ENCODE results near the gene GARIN3. TPM values are rescaled to one million over a fixed set of nuclear protein-coding genes. Genes with fewer than 3 reads are reported as not detected.
"Not testable (repeated sequence)": the region's sequence is repeated elsewhere in the genome, so short reads cannot be mapped to it uniquely, and the experiment has no call there.

The GARIN3 gene
- total RNA-seq, 1 donor, result not detected

- DNase-seq (ENCODE audit: low read depth), result no peak
- TF ChIP-seq CTCF (IDR thresholded peaks at IDR 0.05; ENCODE audit: insufficient read depth, low read depth, low read length), result no peak
- no peak overlapping the region for H3K4me3 ChIP-seq (ENCODE audit: low read depth, low read length)
Measured at GRCh38 chr5:157193699-157194424, 27.8 kb upstream of the GARIN3 start.

GRCh38 chr5:157189223-157189622, 23.2 kb upstream of the GARIN3 start:
- no peak for TF ChIP-seq CTCF (IDR thresholded peaks at IDR 0.05; ENCODE audit: insufficient read depth, low read depth, low read length)
- no peak for DNase-seq (ENCODE audit: low read depth)
- H3K4me3 ChIP-seq (ENCODE audit: low read depth, low read length), result no peak overlapping the region

- no peak for TF ChIP-seq CTCF (IDR thresholded peaks at IDR 0.05; ENCODE audit: insufficient read depth, low read depth, low read length)
- no peak for DNase-seq (ENCODE audit: low read depth)
- H3K4me3 ChIP-seq (ENCODE audit: low read depth, low read length), result no peak overlapping the region
Measured at GRCh38 chr5:157188270-157188669, 22.2 kb upstream of the GARIN3 start.

- DNase-seq (ENCODE audit: low read depth), result no peak
- H3K4me3 ChIP-seq (ENCODE audit: low read depth, low read length), result no peak overlapping the region
- no peak for TF ChIP-seq CTCF (IDR thresholded peaks at IDR 0.05; ENCODE audit: insufficient read depth, low read depth, low read length)
Measured at GRCh38 chr5:157187046-157187754, 21.1 kb upstream of the GARIN3 start.

GRCh38 chr5:157186309-157187045, 20.4 kb upstream of the GARIN3 start:
- no peak for TF ChIP-seq CTCF (IDR thresholded peaks at IDR 0.05; ENCODE audit: insufficient read depth, low read depth, low read length)
- no peak overlapping the region for H3K4me3 ChIP-seq (ENCODE audit: low read depth, low read length)
- DNase-seq (ENCODE audit: low read depth), result no peak

- DNase-seq (ENCODE audit: low read depth); H3K4me3 ChIP-seq (ENCODE audit: low read depth, low read length): not testable (repeated sequence)
Measured at GRCh38 chr5:157185122-157185521, 19.1 kb upstream of the GARIN3 start.

GRCh38 chr5:157184117-157184670, 18.1 kb upstream of the GARIN3 start:
- no peak for TF ChIP-seq CTCF (IDR thresholded peaks at IDR 0.05; ENCODE audit: insufficient read depth, low read depth, low read length)
- no peak overlapping the region for H3K4me3 ChIP-seq (ENCODE audit: low read depth, low read length)
- no peak for DNase-seq (ENCODE audit: low read depth)

Data from fibroblast of villous mesenchyme (primary cell).